CMK (cell line): ENCODE measurements around the gene MAGI2.

Experiments
- DNase-seq: peaks from one replicate; pipeline ENCODE4 v3.0.0-alpha.2; 2010; ENCODE audit warnings: low read depth

MAGI2 gene

DNA sequence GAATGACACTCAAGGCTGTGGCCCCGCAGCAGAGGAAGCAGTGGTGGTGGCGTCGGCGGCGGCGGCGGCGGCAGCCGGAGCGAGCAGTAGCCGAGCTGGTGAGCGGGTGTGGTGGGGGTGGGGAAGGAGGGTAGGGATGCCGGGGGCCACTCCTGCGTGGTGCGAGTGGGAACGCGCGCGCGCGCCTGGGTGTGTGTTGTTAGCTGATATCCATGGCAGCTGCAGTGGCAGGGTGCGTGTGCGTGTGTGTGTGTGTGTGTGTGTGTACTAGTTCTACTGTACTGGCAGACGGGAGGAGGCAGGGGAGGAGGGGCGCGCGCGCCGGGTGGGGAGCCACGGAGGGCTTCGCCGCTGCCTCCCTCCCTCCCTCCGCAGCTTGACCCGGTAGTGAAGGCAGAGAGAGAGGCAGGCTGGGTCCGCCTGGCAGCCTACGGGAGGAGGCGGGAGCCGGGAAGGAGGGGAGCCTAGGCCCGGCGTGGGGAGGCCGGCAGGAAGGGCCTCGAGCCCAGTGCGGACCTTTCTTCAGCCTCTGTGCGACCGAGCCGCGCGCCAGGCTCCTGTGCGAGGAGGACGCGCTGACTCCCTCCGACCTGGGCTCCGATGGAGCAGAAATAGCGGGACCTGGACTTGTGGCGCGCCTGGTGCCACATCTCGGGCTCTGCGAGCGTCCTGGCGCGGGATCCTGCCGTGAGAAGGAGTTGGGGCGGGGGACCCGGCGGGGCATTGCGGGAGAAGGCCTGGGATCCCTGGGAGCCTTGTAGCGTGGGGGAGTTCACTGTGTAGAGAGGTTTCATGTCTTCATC, at the start of gene MAGI2:
Gene MAGI2 (minus strand): TSS at position 110 of the 803 bp plus-strand sequence. CDS start 347 bp downstream, outside the sequence.
- no peak for DNase-seq

DNA sequence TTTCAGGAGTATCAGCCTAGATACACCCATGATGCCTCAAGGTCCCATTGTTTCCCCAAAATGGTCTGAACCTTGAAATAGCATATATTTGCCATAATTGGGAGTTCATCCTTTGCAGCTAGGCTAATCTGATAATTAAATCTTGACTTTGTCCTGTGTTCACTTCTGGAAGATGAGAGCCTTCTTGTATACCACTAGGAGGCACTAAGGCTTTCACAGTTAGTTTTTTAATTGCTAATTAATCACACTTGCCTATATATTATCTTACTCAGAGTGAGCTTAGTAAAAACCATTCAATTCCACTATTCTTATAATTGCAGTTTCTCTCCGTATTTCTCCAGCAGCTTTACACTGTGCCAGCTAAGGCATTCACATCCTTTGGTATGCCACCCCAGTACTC, 48.7 kb upstream of the MAGI2 start:
- no peak for DNase-seq

DNA sequence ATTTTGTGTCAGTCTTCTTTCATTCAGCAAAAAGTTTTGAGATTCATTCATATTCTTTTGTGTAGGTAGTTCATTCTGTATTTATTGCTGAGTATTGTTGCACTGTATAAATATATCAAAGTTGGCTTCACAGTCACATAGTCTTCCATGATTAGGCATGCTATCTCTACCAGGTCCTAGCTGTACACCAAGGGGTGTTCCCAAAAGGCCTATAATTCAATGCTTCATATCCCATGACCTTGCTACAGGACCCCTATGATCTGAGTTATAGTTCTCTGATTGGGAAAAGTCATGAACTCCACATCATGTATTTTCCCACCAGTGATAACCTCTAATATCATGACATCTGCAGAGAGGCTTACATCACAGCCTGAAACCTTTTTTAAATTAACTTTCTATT, 47.3 kb upstream of the MAGI2 start:
- no peak for DNase-seq

DNA sequence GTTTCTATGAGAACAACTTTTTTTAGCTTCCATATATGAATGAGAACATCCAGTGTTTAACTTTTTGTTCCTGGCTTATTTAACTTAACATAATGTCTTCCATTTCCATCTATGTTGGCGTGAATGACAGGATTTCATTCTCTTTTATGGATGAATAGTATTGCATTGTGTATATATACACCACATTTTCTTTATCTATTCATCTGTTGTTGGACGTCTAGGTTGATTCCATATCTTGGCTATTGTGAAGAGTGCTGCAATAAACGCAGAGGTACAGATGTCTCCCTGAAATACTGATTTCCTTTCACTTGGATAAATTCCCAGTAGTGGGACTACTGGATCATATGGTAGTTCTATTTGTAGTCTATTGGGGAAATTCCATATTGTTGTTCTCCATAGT, 44.3 kb upstream of the MAGI2 start:
- DNase-seq, result no peak

DNA sequence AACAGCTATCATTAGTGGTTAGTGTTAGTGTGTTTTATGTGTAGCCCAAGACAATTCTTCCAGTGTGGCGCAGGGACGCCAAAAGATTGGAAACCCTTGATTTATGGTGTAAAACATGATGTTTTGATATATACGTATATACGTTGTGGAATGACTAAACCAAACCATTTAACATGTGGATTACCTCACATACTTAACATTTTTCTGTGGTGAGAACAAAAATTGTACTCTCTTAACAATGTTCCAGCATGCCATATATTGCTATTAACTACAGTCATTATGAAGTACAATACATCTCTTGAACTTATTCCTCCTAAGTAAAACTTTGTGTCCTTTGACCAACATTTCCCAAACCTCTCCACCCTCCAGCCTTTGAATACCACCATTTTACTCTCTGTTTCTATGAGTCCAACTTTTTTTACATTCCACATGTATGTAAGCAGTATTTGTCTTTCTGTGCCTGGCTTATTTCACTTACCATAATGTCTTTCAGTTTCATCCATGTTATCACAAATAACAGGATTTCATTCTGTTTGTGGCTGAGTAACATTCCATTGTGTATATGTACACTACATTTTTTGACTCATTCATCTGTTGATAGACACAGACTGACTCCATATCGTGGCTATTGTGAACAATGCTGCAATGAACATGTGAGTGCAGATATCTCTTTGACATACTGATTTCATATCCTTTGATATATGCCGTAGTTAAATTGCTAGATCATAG, 42.2 kb upstream of the MAGI2 start:
- no peak for DNase-seq

DNA sequence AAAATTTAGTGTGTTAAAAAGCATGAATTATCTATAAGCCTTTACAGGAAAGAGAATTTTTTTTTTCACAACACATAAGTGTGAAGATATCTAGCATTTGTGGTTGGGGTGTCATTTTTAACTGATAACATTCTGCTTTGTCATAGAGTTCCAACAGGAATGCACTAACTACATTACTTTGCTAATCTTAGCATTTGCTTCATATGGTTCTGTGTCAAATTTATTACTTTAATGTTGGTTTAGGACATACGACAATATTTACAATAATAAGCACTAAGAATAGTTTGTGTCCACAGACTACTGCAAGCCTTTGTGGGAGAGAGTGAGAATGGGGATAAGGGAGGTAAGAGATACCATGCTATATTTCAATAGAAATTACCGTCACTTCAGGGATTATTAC, 40.6 kb upstream of the MAGI2 start:
- DNase-seq, result no peak

DNA sequence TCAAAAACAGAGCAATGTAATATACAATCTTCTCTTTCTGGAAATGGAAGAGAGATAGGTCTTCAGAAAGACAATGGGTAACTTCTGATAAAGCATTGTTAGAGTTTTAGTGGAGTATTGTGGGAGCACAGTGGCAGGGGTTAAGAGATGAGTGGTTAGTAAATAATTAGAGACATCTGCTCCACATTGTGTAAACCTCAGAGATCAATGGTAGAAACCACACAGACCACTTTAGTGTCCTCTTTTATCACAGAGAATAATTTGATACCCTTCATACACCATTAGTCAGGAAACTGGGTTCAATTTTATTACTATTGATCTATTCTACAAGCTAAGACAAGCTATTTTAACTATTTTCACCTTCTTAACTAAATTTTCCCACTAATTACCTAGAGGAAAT, 35.9 kb upstream of the MAGI2 start:
- DNase-seq, result no peak

DNA sequence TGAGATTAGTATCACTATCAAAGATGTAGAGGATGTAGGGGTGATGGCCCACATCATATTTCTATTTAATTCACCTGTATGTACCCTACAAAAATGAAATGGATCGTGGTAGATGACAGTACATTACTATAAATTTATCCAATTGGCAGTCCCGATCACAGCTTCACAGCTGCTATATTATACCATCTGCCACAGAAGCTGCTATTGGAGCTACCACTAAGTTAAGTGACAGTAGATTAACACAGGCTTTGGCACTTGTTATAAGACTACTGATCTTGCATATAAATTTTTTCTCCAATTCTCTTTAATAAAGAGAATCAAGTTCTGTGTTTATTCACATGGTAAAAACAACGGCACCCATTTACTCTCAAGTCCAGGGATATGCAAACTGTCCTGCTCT, 24.9 kb upstream of the MAGI2 start:
- DNase-seq, result no peak

DNA sequence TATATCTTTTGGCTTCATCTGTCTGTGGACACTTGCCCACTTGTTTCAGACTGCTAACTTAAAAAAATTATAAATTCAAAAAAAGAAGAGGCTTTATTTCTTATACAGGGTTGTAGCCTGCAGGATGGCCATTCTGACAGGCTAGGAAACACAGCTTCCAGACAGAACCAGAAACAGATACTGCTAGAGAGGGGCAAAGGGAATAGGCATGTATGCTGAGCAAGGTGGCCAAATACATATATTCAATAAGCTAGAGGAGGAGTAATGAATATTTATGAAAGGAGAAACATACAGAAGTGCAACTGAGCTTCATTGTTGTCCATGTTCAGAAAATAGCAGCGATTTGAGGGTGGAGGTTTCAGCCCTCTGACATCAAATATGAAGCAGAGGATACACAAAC, 22.0 kb upstream of the MAGI2 start:
- DNase-seq, result no peak

DNA sequence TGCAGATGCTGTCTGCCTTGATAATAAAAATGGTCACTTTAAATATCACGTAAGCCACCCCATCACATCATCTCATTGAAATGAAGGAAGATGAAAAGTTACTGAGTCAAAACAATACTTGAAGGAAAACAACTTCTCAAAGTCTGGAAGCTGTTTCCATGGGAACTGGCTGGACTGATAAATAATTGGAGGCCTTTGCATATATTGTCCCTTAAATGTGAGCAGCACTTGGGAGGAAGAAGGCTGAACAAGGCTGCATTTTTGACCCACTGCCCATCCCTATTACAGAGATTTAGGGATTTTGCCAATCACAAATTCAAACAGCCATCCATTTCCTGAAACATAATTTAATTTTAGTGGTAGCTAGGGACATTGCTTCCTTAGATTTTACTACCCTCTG, 18.2 kb upstream of the MAGI2 start:
- no peak for DNase-seq

DNA sequence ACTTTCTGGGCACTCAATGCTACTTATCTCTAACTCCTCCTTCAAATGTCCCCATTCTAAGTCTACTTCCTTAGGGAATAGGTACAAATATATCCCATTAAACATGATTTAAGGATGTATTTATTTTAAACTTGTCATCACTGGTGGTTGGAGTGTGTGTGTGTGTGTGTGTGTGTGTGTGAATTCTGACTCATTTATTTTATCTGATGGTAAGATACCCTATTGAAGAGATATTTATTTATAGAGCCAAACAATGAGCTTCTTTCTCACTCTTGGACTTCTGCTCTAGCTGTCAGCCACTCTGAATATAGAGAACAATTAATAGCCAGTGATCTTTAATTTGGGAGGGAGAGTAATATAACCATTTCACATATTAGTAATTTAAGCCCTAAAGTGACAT, 17.8 kb upstream of the MAGI2 start:
- DNase-seq, result no peak

DNA sequence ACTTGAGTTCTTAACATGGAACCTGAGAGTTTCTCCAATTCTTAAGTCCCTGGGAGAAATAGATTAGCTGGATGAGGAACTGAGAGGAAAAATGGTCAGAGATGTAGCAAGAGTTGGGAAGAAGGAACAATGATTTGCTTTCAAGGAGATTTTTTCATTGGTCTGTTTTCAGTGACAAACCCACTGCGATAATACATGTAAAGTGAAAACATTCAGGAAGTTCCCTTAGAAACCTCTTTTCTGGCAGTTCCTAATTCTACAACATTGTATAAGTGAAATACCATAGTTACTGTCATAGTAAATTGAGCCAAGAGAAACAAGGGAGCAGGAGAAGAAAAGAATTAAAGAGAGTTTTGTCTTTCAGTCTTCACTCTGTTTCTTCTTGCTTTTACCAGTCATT, 12.1 kb upstream of the MAGI2 start:
- DNase-seq, result no peak

DNA sequence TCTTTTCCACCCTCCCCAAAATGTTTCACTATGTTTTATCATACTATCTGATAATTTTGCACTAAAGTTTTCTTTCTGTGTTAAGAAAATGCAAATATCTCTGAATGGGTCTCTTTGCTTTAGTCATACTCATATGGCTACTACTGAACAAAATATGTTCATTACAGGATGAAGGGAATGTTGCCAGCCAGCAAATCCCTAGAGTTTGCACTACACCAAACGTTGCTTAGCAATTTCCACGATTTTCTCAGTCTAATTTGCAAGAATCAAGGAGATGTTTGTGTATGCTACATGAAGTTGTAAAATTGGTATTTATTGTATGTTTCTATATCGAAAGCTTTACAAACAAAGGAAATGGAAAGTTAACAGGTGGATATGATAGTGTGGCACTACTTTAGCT, 10.6 kb upstream of the MAGI2 start:
- DNase-seq, result no peak

DNA sequence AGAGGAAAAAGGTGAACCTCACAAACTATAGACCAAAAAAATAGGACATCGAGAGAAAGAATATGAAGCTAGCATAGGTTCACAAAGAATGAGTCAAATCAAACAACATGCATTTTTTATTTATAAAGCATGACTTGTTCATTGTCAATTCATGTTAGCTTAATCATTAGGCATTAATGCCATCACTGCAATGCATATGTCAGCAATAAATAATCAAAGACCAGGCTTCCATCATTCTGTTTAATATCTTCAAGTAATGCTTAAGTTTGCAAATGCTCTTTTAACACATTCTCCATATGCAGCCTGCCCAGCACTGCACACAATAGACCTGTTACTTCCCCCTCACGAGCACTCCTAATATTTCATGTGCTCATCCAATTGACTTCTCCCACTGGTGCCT, 8.9 kb upstream of the MAGI2 start:
- DNase-seq, result no peak

DNA sequence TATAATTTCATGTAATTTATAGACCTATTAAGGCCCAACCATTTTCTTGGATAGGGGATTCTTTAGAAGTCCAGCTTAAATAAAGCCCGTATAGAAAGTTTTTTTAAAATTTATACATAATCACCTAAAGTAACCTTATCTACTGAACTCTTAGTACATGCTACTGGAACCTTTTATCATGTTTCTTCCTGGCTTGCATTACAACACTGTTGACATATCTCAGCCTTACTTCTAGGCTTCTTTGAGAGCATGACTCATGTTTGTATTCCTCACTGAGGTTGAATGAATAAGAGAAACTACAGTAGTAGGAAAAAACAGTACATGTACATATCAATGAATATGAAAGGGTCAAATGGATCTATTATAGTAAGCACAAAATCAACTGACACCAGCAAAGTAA, 8.2 kb upstream of the MAGI2 start:
- DNase-seq, result no peak

DNA sequence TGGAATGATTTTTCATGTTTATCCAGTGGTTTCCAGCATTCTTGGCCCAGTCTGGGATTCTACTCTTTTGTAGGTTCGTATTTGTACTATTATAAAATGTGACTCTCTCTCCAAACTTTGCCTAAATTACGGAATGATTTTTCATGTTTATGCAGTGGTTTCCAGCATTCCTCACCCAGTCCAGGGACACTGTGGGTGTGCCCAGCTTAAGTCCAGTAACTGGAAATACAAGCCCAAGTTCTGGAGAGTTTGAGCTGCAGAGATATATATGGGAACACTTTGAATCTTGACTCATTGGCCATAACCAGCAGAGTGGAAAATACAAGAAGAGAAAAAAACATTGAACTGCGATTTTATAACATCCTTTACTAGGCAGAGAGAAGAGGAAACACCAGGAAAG, 5.9 kb upstream of the MAGI2 start:
- DNase-seq, result no peak

DNA sequence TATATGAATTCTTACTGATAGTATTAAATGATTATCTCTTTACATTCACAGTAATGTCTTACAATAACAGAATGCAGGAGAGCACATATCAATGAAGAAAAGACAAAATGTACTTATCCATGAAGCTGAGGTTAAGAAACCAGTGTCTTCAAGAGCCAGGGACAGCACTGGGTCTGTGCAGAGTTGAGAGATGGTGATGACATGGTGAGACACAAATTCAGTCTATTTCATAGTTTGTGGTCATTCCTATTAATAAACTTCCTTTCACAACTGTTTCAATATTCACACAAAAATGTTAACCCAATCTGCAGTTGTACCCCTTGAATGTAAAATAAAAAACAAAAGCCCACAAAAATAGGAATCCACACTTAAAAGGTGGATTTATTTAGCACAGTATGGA, 5.3 kb upstream of the MAGI2 start:
- no peak for DNase-seq

DNA sequence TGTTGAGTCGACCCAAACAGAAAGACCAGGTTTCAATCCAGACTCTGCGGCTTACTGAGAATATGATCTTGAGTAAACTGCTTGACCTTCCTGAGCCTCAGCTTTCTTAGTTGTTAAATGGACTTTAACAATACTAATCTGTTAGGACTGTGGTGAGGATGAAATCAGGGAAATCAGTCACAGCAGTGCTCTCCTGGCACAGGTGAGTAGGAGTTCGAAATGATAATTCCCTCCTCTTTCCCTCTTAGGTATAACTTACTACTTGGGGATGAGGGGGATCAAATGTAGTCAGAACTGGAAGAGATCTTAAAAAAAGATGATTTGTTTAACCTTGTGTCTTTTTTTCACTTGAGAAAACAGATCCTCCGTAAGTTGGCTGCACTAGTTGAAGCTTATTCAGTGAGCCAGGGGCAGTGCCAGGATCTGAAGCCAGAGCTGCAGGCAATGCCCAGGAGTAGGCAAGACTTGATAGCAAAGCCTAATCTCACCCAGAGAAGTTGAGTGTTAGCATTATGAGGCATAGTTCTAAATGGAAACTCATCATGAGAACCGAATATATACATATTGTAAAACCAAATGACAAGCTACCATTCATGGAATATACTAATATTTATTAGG, 1.8 kb upstream of the MAGI2 start:
- no peak for DNase-seq

DNA sequence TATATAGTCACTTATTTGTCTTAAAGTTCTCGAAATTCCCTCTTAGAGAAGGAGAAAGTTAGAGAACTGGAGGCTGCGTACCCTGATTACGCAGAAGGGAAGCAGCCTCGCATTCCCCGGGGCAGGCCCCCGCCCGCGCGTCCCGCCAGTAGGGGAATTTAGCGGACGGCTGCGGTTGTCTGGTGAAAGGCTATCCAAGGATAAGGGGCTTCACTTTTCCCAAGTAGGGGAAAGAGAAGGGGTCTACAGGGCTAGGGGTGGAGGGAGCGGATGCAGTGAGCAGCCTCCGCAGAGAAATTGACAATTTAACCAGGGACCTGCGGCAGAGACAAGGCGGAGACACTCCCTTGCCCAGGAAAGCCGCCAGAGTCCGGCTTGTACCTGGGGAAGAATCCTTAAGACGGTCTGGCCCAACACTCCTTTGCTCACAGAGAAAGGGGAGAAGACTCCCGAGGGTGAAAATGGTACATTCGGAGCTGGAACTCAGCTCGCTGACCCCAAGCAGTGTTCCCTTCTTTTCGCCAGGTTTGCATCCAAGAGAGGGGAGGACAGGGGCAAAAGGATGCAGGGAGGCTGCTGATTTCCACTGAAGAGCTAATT, 994 bp upstream of the MAGI2 start:
- no peak for DNase-seq

DNA sequence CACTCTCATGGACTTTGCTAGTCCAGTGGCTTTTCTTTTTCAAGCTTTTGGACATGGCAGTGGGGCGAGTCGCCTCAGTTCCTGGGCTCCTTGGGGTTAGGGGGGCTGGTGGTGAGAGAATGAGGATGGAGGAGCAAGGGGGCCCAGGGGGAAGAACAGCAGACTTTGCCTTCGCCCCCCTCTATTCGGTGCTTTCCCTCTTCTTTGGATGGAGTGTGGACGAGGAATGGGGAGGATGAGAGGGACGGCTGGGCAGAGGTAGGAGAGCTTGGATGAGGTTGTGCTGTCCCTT, 255 bp downstream of the MAGI2 start:
- no peak for DNase-seq

DNA sequence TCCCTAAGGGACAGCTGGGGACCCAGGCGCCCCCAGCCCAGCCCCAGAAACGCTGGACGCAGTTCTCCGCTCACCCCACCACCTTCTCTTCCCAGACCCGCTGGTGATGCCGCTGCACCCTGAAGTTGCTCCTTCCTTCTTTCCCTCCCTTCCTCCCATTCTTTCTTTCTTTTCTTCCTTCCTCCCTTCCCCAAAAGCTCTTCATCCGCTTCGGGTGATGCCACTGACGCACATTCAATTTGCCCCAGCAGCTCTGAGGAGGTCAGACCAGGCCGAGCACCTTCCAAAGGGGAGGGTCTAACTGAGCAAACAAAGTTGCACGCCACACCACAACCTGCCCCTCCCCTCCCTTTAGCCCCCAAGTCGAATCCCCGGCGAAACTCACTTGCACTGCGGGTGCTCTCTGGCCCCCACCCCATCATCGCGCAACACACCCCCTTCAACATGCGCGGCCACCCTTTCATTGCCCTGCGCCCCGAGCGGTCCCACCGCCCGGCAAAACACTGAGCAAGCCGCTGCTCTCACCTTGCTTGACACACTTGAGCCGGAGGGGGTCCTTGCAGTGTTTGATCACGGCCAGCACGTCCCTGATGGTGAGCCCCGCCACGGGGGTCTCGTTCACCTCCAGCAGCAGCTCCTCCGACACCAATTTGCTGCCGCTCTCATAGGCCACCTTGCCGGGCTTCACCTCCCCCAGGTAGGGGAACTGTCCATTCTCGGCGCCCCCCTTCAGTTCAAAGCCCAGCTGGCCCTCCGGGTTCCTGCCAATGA, 787 bp downstream of the MAGI2 start:
- no peak for DNase-seq

DNA sequence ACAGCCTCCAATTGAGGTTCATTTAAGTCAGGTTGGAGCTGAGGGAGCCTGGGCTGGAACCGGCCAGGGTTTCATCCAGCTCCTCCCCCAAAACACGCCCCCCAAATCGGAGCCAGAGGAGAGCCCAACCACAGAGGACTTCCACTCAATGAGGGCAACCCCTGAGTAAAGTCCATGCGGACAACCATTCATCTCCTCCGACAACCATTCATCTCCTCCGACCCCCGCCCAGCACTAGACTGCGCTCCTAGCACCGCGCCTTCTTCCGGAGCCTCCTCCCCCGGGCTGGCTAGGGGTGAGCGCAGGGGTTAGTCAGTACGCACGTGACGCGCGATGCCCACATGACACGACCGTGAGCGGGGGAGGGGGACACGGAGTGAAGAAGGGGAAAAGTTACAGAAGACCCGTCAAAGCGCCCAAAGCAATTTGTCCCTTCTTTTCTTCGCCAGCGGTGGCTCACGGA, 1.4 kb downstream of the MAGI2 start:
- no peak for DNase-seq
